GM18868 (cell line): ENCODE measurements around the gene OR2T35.
A peak's percentile ranks its signal among the peaks of the same experiment; 100 is the strongest.

Experiments used
- ATAC-seq: cut with Tn5 transposase; IDR thresholded peaks from one replicate; pipeline ENCODE4 v1.9.1; 2021; ENCODE audit warnings: mild to moderate bottlenecking, moderate library complexity; ENCODE audit not compliant: unreplicated experiment

The OR2T35 gene

GRCh38 chr1:248627971-248628844, 16.9 kb downstream of the OR2T35 start:
- peak; percentile 99 for ATAC-seq

GRCh38 chr1:248625971-248626370, 19.1 kb downstream of the OR2T35 start:
- ATAC-seq, result no peak

DNA sequence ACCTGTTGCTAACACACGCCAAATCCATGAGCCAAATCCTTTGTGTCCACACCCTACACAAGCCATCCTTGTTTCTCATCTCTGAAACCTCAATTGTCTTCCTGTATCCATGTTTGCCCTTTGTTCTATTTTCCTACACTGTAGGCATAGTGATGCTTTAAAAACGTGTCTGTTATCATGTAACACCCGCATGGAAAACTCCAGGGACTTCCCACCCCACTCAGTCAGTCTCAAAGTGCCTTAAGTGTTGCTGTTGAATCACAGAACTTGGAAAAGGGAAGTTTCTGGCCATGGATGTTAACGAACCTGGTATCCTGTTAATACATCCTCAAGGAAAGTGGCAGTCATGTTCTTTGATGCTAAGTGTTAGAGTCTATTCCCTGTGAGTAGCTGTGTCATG, 19.9 kb downstream of the OR2T35 start:
- no peak for ATAC-seq

DNA sequence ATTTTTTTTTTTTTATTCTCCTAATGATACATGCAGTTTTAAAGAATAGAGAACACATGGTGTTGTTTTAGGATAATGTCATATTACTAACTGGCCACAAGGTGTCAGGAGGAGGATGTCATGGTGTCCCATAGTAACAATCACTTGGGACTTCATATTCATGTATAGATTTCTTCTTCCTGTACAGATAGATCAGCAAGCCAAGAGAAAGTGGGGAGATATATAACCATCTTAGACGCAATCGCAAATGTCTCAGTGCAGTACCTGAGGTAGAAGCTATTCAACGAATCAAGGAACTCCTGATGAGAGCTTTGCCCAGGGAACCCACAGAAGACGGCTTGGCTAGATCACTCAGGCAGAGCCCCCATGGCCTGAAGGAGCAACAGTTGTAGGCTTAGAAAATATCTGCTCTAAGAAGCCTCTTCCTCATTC, 22.5 kb downstream of the OR2T35 start:
- peak; percentile 91 for ATAC-seq

GRCh38 chr1:248621770-248622169, 23.3 kb downstream of the OR2T35 start:
- no peak for ATAC-seq

- no peak for ATAC-seq
Measured at GRCh38 chr1:248618878-248619277, 26.2 kb downstream of the OR2T35 start.

DNA sequence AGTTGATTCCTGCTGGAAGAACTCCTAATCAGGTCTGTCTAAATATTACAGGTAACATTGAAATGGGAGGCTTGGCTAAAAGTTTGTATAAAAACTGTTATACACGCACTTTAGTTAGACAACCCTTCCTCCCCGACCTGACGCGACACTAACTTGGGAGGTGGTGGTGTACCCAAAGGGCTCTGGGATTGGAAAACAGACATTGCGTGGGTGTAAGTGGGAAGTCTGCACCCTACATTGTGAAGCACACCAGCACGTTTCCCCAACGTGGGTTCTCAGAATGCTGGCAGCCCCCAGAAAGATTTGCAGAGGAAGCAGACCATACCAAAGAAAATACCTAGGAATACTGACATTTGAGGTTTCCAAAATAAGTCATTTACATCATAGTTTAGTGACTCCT, 27.0 kb downstream of the OR2T35 start:
- no peak for ATAC-seq

GRCh38 chr1:248613742-248614141, 31.3 kb downstream of the OR2T35 start:
- no peak for ATAC-seq

- ATAC-seq, result no peak
Measured at GRCh38 chr1:248611883-248612414, 33.1 kb downstream of the OR2T35 start.

DNA sequence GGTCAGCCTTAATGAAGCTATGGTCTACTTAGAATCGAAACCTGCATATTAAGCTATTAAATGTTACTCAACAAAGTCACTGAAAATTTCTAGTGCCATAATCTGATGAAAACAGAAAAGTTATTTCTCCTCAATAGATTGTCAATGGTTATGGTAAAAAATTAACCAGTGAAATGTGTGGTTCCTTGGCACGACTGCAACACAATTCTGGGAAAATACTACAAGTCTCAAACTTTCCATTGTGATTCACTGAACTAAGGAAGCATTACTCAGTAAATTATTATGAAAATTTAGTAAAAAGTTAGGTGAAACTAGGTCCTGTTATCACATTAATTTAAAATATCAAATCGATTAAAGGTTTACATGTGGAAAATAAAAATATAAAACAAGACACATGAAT, 34.8 kb downstream of the OR2T35 start:
- no peak for ATAC-seq

- ATAC-seq, result no peak
Measured at GRCh38 chr1:248599396-248599795, 45.7 kb downstream of the OR2T35 start.

GRCh38 chr1:248597589-248597988, 47.5 kb downstream of the OR2T35 start, which contains the start of gene OR2T10:
Gene OR2T10, minus strand, starts transcription at chr1:248597700. Its CDS starts 3,932 bp downstream, at chr1:248593768.
- no peak for ATAC-seq

DNA sequence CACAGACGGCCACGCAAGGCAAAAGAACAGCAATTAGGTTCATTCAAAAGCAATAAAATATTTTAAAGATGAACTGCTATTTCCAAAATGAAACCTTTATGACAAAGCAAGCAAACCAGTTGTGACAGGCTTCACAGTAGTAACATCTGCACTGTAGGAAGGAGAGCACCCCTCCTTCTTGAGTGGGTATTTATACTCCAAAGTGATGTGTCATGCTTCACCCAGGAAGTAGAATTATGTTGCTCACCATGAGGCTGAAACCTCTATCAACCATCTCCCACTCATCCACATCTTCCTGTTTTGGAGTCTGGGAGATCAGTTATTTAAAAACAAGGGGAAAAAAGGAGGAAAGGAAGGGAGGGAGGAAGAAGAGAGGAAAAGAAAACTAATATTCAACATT, 48.5 kb downstream of the OR2T35 start:
- ATAC-seq, result no peak

- no peak for ATAC-seq
Measured at GRCh38 chr1:248593226-248593625, 51.9 kb downstream of the OR2T35 start.

DNA sequence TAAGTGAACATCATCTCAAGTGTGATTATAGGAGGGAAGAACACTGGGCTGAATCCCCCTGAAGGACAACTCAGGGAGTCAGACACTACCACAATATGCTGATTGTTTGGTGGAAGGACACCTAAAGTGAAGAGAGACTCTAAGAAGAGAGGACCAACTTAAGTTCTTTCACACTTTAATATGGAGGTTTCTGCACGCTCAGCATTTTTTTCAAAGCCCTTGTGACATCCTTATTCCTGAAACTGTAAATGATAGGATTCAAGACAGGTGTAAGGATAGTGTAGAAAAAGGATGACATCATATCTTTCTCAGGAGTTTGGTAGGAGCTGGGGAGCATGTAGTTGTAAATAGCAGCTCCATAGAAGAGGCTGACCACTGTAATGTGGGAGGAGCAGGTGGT, 52.4 kb downstream of the OR2T35 start:
- ATAC-seq, result no peak

DNA sequence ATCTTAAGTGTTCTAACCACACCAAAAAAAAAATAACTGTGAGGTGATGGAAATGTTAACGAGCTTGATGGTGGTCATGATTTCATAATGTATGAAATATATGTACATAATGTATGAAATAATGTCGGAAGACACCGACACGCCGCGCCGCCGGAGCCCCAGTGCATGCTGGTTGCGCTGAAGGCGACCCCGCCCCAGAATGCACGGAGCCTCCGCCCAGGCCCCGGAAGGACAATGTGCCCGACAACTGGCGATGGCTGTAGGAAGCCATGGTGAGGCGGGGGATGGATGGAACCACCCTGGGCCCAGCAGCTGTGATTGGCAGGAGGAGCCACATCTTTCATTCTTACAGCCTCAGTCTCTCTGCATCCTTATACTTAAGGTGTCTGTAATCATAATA, 55.0 kb downstream of the OR2T35 start:
- ATAC-seq, result no peak

DNA sequence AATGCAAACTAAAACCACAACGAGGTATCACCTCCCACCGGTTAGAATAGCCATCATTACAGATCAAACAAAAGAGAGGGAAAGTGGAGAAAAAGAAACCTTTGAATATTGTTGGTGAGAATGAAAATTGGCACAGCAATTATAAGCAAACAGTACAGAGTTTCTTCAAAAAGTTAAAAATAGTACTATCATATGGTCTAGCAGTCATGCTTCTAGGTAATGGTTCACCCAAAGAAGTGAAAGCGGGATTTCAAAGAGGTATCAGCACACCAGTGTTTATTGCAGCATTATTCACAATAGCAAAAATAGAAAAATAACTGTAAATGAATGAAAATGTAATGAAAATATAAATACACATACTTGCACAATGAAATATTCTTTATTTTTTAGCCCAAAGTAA, 55.7 kb downstream of the OR2T35 start:
- no peak for ATAC-seq
